ENCODE measurements around the gene DIS3L2.

DNA sequence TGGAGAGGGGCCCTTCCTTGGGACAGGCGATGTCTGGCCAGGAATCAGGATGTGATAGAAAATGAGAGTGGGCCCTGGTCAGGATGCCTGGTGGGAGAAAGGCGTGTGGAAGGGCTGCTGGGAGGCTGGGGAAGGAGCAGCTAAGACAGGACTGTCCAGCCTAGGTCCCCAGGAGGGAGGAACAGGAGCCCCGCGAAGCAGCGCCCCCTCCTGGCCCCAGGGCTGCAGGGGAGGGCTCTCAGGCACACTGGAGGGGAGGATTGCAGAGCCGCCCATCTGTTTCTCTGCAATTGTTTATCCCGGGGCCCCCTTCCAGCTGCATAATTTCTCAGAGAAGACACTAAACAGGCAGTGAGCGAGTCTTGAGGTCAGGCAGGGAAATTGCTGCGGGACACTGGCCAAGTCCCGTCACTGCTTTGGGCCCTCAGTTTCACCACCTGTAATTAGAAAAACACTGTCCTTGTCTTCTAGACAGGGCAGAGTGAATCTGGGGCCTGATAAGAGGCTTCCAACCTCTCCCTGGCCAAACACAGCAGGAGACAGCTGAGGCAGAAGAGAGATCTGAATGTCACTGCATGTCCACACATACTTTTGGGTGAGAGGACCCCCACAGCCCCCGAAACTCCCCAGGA lies 31.4 kb upstream of the DIS3L2 start:
- TF ChIP-seq REST (IDR thresholded peaks at IDR 0.05; ENCODE audit: insufficient read depth in 1 of 2, low read depth in 2 of 2, low read length in 2 of 2), result no peak
- TF ChIP-seq SIN3A (IDR thresholded peaks at IDR 0.05; ENCODE audit: borderline replicate concordance, insufficient read depth, low read length), result no peak
- no peak for TF ChIP-seq POLR2AphosphoS5 (IDR thresholded peaks at IDR 0.05; ENCODE audit: low read depth, low read length)
- no peak for TF ChIP-seq FOXP2 (optimal IDR thresholded peaks at IDR 0.05; ENCODE audit: borderline replicate concordance, extremely low read depth, extremely low read length, insufficient read depth)

All from PFSK-1 (cell line).